Retinal pigment epithelial cell (primary cell): ENCODE measurements around the gene ANKRD37.

Experiments
- DNase-seq: peaks from one replicate; pipeline ENCODE4 v3.0.0-alpha.2; 2010; ENCODE audit warnings: low read depth
- H3K4me3 ChIP-seq: 2 replicates; pipeline ENCODE4 v1.5.1; 2011; ENCODE audit warnings: mild to moderate bottlenecking, low read length, control low read depth, moderate library complexity
- TF ChIP-seq, protein P1 (sequence below): conservative IDR thresholded peaks from 2 replicates; pipeline ENCODE4 v1.5.1; 2011; ENCODE audit warnings: low read depth, low read length, control low read depth, inconsistent platforms

Gene ANKRD37

DNA sequence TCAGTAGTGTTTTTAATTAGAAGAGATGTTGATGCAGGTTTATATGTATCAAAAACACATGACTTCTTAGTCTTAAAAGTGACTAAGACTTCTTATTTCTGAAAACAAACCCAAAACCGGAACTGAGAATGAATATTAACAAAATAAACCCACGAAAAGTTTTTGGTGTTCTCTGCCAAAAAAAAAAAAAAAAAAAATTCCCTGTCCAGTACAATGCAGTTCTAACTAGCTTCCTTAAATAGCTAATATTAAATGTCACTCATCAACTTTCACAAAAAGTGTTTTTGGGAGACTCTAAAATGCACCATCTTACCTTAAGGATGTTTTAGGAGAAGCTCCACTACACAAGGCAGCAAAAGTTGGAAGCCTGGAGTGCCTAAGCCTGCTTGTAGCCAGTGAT, 2.0 kb downstream of the ANKRD37 start:
- DNase-seq: no peak
- TF ChIP-seq, protein P1, sequence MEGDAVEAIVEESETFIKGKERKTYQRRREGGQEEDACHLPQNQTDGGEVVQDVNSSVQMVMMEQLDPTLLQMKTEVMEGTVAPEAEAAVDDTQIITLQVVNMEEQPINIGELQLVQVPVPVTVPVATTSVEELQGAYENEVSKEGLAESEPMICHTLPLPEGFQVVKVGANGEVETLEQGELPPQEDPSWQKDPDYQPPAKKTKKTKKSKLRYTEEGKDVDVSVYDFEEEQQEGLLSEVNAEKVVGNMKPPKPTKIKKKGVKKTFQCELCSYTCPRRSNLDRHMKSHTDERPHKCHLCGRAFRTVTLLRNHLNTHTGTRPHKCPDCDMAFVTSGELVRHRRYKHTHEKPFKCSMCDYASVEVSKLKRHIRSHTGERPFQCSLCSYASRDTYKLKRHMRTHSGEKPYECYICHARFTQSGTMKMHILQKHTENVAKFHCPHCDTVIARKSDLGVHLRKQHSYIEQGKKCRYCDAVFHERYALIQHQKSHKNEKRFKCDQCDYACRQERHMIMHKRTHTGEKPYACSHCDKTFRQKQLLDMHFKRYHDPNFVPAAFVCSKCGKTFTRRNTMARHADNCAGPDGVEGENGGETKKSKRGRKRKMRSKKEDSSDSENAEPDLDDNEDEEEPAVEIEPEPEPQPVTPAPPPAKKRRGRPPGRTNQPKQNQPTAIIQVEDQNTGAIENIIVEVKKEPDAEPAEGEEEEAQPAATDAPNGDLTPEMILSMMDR: no peak
- no peak overlapping the region for H3K4me3 ChIP-seq

DNA sequence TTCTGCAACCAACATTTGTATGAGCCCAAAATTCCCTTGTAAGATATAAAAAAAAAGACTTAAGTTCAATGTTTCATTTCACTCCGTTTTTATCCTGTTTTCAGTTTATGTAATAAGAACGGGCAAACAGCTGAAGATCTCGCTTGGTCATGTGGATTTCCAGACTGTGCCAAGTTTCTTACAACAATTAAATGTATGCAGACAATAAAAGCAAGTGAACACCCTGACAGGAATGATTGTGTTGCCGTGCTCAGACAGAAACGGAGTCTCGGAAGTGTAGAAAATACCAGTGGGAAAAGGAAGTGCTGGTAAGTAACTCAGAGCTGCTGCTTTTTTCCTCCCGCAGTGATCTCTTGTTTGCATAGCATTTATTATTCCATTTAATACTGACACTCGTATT, 2.8 kb downstream of the ANKRD37 start:
- DNase-seq: no peak
- H3K4me3 ChIP-seq: peak overlapping the region; percentile 2
- TF ChIP-seq, protein P1: no peak

DNA sequence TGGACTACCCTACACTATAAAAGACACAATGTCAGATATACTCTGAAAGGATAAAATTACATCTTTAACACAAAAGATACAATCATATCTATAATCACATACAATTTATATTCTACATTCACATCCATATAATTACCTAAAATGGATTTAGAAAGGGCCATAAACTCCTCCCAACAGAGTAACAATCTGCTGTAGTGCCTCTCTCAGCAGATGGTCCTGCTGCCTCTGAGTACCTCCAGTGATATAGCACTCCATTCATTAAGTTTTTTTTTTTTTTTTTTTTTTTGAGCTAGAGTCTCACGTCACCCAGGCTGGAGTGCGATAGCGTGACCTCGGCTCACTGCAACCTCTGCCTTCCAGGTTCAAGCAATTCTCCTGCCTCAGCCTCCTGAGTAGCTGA, 7.4 kb downstream of the ANKRD37 start:
- DNase-seq: no peak
- H3K4me3 ChIP-seq: no peak overlapping the region
- TF ChIP-seq, protein P1: no peak

DNA sequence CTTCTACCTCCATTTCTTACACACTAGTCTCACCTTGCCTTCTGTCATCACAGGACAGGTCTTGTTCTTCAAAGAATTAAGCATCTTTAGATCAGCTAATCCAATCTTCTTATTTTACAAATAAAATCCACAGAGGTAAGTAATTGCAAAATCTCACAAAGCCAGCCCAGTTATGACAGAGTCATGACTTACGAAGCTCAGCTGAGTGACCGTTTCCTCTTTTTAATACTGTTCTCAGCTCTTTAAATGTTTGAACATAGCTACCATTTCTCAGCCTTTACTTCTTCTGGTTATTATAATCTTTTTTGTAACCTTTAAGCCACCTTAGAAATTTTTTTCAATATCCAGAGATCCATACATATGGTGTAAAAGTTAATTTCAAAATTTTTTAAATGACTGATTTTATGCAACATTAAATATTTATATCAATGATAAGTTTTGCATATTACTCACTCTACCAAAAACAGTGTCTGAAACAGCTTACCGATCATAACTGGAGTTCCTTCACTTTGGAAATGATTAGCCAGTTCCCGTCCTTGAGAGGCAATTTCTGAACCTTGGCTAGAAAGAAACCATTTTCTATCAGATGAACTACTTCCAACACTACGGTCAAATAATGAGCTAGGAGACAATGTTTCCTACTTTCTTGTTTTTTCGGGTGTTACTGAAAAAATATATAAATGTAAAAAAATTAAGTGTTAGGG, 8.8 kb downstream of the ANKRD37 start:
- no peak overlapping the region for H3K4me3 ChIP-seq
- TF ChIP-seq, protein P1: no peak
- DNase-seq: no peak

DNA sequence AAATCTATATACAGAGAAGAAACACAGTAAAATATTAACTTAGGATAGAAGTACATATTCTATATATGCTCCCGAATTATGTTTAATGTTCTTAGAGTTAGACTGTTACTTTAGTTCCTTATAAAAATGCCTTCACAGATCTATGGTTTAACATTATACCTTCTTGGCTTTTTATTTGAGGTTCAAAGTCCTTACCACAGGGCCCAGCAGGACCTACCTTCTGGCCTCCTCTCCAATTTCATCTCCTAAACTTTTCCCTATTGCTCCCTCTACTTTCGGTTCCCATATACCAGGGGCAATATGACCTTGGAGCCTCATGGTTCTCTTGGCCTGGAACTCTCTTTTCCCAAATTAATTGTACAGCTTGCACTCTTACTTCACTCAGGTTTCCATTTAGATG, 11.8 kb downstream of the ANKRD37 start:
- no peak for DNase-seq
- TF ChIP-seq, protein P1: no peak
- no peak overlapping the region for H3K4me3 ChIP-seq

DNA sequence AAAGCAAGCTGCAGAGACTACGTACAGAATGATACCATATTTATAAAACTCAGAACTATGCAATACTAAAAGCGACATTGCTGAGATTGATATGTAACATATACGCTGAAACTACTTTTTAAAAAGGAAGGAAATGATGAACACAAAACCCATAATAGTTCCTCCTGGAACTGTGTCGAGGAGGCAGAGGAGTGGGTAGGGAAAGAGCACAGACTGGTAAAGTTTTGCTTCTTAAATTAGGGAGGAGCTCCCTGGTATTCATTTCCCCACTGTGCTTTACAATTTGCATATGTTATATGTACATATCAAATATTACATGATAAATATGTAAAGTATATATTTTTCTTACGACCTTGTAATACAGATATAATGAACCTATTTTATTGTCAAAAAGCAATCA, 15.2 kb downstream of the ANKRD37 start:
- DNase-seq: no peak
- H3K4me3 ChIP-seq: no peak overlapping the region
- TF ChIP-seq, protein P1: no peak

DNA sequence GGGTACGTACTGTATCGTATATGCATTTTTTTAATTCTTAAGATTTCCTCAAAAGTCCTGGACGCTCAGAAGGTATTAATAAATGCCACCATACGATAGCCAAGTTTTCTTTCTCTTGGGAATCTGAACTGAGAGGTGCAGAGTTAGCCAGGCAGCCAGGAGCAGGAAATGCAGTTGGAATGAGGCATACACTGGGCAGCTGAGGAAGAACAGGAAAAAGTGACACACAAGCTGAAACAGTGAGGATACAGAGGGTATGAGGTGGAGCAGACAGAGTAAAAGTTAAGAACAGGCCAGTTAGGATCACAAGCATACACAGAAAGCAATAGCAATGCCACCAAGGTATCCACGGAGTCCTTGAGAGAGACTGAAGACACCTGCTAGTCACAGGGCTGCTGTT, 15.8 kb downstream of the ANKRD37 start:
- H3K4me3 ChIP-seq: no peak overlapping the region
- TF ChIP-seq, protein P1: no peak

More for the DNA sequence above, 15.8 kb downstream of the ANKRD37 start:
- no peak for DNase-seq
